Endothelial cell of umbilical vein (primary cell): ENCODE results near the gene ZC3H14. TPM values are rescaled to one million over a fixed set of nuclear protein-coding genes. Genes with fewer than 3 reads are reported as not detected.

ENCODE experiments used
- BruUV-seq: library from RNA; stranded (reverse); fragments of 400-500 nt; replicated peaks from 2 replicates; lab custom pipeline; 2021; lab: Mats Ljungman, UMichigan
- CTCF ChIA-PET: fragments of 300-600, 350-600 bp; sonication (Branson Sonifier 250); formaldehyde crosslinking; loops from one replicate; lab custom pipeline; 2021; ENCODE audit warnings: antibody characterized with exemption, inconsistent platforms; lab: Charles Lee
- POLR2A ChIA-PET: fragments of 300-600, 350-600 bp; sonication (Branson Sonifier 250); formaldehyde crosslinking; loops from one replicate; lab custom pipeline; 2021; ENCODE audit warnings: antibody characterized with exemption, inconsistent platforms; lab: Charles Lee
- DNase-seq: peaks from one replicate; pipeline ENCODE4 v3.0.0-alpha.2; 2011; ENCODE audit warnings: low read depth, low spot score
- FAIRE-seq: peaks from 2 replicates; lab custom pipeline; 2011; peaks lifted over from hg19 to GRCh38; lab: Jason Lieb, UNC
- H2AFZ ChIP-seq: 2 replicates; pipeline ENCODE4 v1.6.0; 2012; ENCODE audit warnings: low read depth, low read length, control low read depth, inconsistent platforms
- H3K27ac ChIP-seq: 2 replicates; pipeline ENCODE4 v1.5.1; 2011; ENCODE audit warnings: low read depth, mild to moderate bottlenecking, control low read depth, low read length, moderate library complexity; ENCODE audit not compliant: insufficient read depth
- H3K27me3 ChIP-seq, 2 experiments: 2 replicates each; pipeline versions ENCODE4 v1.6.0 to v1.6.1; 2011; ENCODE audit warnings: low read length in 2 of 2, mixed read lengths in 1 of 2; ENCODE audit not compliant: control insufficient read depth in 2 of 2, insufficient read depth in 2 of 2
- H3K36me3 ChIP-seq, 2 experiments: 2 replicates in 1 of 2; 3 replicates in 1 of 2; pipeline ENCODE4 v1.5.1; 2011; ENCODE audit warnings: low read length in 2 of 2, mild to moderate bottlenecking in 1 of 2, moderate library complexity in 1 of 2; ENCODE audit not compliant: control insufficient read depth in 2 of 2, insufficient read depth in 2 of 2; ENCODE audit errors: extremely low read depth in 1 of 2
- H3K4me1 ChIP-seq: 3 replicates; pipeline ENCODE4 v1.5.1; 2011; ENCODE audit warnings: mild to moderate bottlenecking, low read length; ENCODE audit not compliant: control insufficient read depth, insufficient read depth; ENCODE audit errors: extremely low read depth
- H3K4me2 ChIP-seq: 2 replicates; pipeline ENCODE4 v1.6.1; 2011; ENCODE audit warnings: low read length, control low read depth, mixed read lengths; ENCODE audit not compliant: insufficient read depth
- H3K4me3 ChIP-seq, 3 experiments: fragments of 200-600 bp in 1 of 3; sonication (generic), shearing (Covaris generic) in 1 of 3; replicated peaks in 1 of 3; 2 replicates each; pipeline ENCODE4 v1.5.1; 2011 to 2016; ENCODE audit warnings: control low read depth in 3 of 3, low read length in 3 of 3, mild to moderate bottlenecking in 2 of 3, inconsistent platforms in 1 of 3, low read depth in 1 of 3, moderate library complexity in 1 of 3; ENCODE audit not compliant: insufficient read depth in 1 of 3
- H3K79me2 ChIP-seq: 2 replicates; pipeline ENCODE4 v1.6.0; 2012; ENCODE audit warnings: low read length, inconsistent platforms; ENCODE audit not compliant: control insufficient read depth, insufficient read depth
- H3K9ac ChIP-seq: replicated peaks from 2 replicates; pipeline ENCODE3; 2011; ENCODE audit warnings: low read length, control low read depth; ENCODE audit not compliant: insufficient read depth; ENCODE audit errors: extremely low read depth
- H3K9me1 ChIP-seq: replicated peaks from 3 replicates; pipeline ENCODE4 v1.6.0; 2011; ENCODE audit warnings: mild to moderate bottlenecking, low read length; ENCODE audit not compliant: control insufficient read depth, insufficient read depth; ENCODE audit errors: extremely low read depth
- H3K9me3 ChIP-seq: replicated peaks from 2 replicates; pipeline ENCODE4 v1.5.1; 2012; ENCODE audit warnings: low read length, inconsistent platforms; ENCODE audit not compliant: control insufficient read depth, insufficient read depth
- H4K20me1 ChIP-seq: replicated peaks from 2 replicates; pipeline ENCODE3; 2011; ENCODE audit warnings: mild to moderate bottlenecking, low read length; ENCODE audit not compliant: control insufficient read depth, insufficient read depth; ENCODE audit errors: extremely low read depth
- GATA2 ChIP-seq: IDR thresholded peaks from 2 replicates; pipeline ENCODE4 v1.7.0; 2011; ENCODE audit warnings: low read depth, mild to moderate bottlenecking, moderate library complexity, mixed read lengths, low read length; ENCODE audit not compliant: insufficient read length, insufficient read depth
- JUN ChIP-seq: IDR thresholded peaks from 2 replicates; pipeline ENCODE4 v1.6.1; 2011; ENCODE audit warnings: borderline replicate concordance, low read depth; ENCODE audit not compliant: insufficient read length, insufficient read depth
- MYC ChIP-seq: IDR thresholded peaks from one replicate; pipeline ENCODE4 v1.6.1; 2011; ENCODE audit warnings: mild to moderate bottlenecking, low read depth, low read length
- POLR2A ChIP-seq: IDR thresholded peaks from 2 replicates; pipeline ENCODE4 v1.6.1; 2012; ENCODE audit warnings: low read depth, mild to moderate bottlenecking, control low read depth, low read length
- POLR2AphosphoS5 ChIP-seq: IDR thresholded peaks from 2 replicates; pipeline ENCODE4 v1.6.1; 2012; ENCODE audit warnings: low read depth, mild to moderate bottlenecking, control low read depth, low read length, moderate library complexity; ENCODE audit not compliant: insufficient read depth
- dilution Hi-C: fragments of 300-500 bp; cut with MboI; formaldehyde crosslinking; loops from one replicate; pipeline ENCODE4 v1.15.0; 2019; ENCODE audit warnings: low sequenced_read_pairs; ENCODE audit not compliant: extremely low pct_ligation_motif_present
- intact Hi-C: fragments of 100-400 bp; cut with micrococcal nuclease; formaldehyde crosslinking; loops from one replicate; pipeline ENCODE4 v1.10.0; 2022
- polyA plus RNA-seq, 4 experiments: library from polyadenylated mRNA; depleted of rRNA in 3 of 4; stranded (reverse) in 3 of 4; unstranded in 1 of 4; fragments of >200 nt; gene quantifications; 2 replicates each; pipeline versions ENCODE4 v1.2.1 to v1.2.3, GENCODE V29; 2011 to 2012; ENCODE audit warnings: missing spikeins in 1 of 4
- total RNA-seq: library from RNA; stranded (reverse); gene quantifications from 2 replicates; pipeline ENCODE4 v1.2.3, GENCODE V29; 2021
- TF ChIP-seq, protein P1 (sequence below), 2 donors: IDR thresholded peaks; 1 replicate in 1 of 2; 2 replicates in 1 of 2; pipeline ENCODE4 v1.5.1; 2011; ENCODE audit warnings: low read length in 2 of 2, mild to moderate bottlenecking in 2 of 2, moderate library complexity in 2 of 2, control low read depth in 1 of 2, inconsistent platforms in 1 of 2, low read depth in 1 of 2; ENCODE audit not compliant: insufficient read depth in 1 of 2; ENCODE audit errors: extremely low read depth in 1 of 2
- TF ChIP-seq, protein P2 (sequence below): IDR thresholded peaks from 2 replicates; pipeline ENCODE4 v1.6.1; 2011; ENCODE audit not compliant: insufficient read depth, insufficient read length

The ZC3H14 gene
- total and polyA plus RNA-seq, 2 donors (not counting 3 experiments of a cell fraction or from before 2014, with no cell fraction given), result 61.2 to 61.8 TPM

DNA sequence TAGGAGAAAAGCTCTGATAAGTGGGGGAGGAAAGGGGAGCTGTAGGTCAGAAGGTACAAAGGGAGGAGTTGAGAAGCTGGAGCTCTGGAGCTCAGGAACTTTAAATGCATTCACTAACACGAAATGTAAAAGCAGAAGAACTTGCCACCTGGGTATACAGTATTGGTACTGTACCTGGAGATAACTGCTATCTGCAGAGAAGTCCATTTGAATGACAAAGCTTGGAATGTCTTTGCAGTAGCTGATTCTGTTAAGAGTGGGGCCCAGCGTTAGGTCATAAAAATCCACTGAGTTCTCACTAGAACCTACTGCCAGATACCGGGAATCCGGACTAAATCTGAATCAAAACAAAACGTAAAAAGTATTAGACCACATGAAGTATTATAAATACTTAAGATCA, 55.6 kb downstream of the ZC3H14 start:
- CTCF ChIA-PET, result interaction anchor here (0.6 to 1.4 kb wide), 3 partner anchors 44 to 429 kb away, joined by 3 read pairs; no protein-coding TSS in a partner anchor
- no TSS peak for BruUV-seq

More for the DNA sequence above, 55.6 kb downstream of the ZC3H14 start:
- no peak overlapping the region for H3K4me3 ChIP-seq
- no peaks in the 10 kb centered on the region for H3K79me2 ChIP-seq
- no peaks in the 10 kb centered on the region for H4K20me1 ChIP-seq
- dilution Hi-C loops, result no loop called here
- H3K9ac ChIP-seq, result no peak overlapping the region
- peaks cover 17% of the 10 kb centered on the region for H3K4me1 ChIP-seq
- no peak for TF ChIP-seq POLR2A
- TF ChIP-seq, protein P1, sequence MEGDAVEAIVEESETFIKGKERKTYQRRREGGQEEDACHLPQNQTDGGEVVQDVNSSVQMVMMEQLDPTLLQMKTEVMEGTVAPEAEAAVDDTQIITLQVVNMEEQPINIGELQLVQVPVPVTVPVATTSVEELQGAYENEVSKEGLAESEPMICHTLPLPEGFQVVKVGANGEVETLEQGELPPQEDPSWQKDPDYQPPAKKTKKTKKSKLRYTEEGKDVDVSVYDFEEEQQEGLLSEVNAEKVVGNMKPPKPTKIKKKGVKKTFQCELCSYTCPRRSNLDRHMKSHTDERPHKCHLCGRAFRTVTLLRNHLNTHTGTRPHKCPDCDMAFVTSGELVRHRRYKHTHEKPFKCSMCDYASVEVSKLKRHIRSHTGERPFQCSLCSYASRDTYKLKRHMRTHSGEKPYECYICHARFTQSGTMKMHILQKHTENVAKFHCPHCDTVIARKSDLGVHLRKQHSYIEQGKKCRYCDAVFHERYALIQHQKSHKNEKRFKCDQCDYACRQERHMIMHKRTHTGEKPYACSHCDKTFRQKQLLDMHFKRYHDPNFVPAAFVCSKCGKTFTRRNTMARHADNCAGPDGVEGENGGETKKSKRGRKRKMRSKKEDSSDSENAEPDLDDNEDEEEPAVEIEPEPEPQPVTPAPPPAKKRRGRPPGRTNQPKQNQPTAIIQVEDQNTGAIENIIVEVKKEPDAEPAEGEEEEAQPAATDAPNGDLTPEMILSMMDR (IDR thresholded peaks at IDR 0.05; ENCODE audit: extremely low read depth in 1 of 2, insufficient read depth in 1 of 2, low read depth in 1 of 2, low read length in 2 of 2), result no peak
- no peak for TF ChIP-seq GATA2
- no peak for TF ChIP-seq JUN
- TF ChIP-seq, protein P2, sequence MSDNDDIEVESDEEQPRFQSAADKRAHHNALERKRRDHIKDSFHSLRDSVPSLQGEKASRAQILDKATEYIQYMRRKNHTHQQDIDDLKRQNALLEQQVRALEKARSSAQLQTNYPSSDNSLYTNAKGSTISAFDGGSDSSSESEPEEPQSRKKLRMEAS, result no peak
- no peak for TF ChIP-seq MYC
- no peak for TF ChIP-seq POLR2AphosphoS5
- no peaks in the 10 kb centered on the region for H3K9me1 ChIP-seq
- FAIRE-seq, result no peak
- H3K27ac ChIP-seq, result no peak overlapping the region
- no peaks in the 10 kb centered on the region for H3K9me3 ChIP-seq
- intact Hi-C loops, result no loop called here
- H3K4me2 ChIP-seq, result no peak overlapping the region
- no peak for DNase-seq
- no peak overlapping the region for H2AFZ ChIP-seq
- no peaks in the 10 kb centered on the region for H3K36me3 ChIP-seq
- POLR2A ChIA-PET, result no interaction called here
- no peaks in the 10 kb centered on the region for H3K27me3 ChIP-seq
